ENCODE data around the gene MEF2C.

MEF2C gene

DNA sequence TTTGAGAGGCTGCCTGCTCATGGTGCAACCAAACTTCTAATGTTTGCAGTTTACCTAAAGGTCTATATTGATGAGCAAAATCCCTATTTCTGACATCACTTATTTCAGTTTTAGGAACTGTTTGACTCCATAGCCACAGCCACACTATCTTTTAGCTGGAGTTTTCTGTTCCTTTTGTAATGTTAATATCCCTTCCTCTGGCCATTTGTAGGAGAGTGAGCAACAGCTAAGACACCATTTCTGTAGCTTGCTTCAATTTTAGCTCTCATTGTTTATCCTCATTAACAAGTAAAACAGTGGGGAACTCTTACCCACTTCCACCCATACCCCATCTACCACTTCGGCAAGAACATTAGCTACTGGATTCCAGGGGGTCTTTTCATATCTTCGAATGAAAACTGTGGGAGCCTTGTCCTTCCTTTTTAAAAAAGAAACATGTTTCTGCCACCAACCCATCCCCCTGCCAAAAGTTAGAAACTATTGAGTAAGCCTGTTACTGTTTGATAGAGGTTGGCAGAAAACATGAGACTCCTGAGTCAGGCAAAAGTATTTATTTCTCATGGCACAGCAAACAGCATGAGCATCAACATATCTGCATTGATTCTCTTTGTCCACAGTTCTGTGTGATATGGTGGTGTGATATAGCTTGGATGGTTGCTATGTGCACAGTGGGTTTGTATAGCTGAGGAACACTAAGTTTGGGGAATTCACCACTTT lies 174.1 kb downstream of the MEF2C start:
- DNase-seq = no peak

GRCh38 chr5:88708021-88708420 lies 175.0 kb downstream of the MEF2C start:
- no peak for DNase-seq

GRCh38 chr5:88707216-88707965 lies 175.6 kb downstream of the MEF2C start:
- peak; percentile 69 for DNase-seq

- DNase-seq = no peak
These were observed 180.7 kb downstream of the MEF2C start for GRCh38 chr5:88702332-88702731.

- DNase-seq = no peak
These were observed 182.9 kb downstream of the MEF2C start for GRCh38 chr5:88700121-88700520.

DNA sequence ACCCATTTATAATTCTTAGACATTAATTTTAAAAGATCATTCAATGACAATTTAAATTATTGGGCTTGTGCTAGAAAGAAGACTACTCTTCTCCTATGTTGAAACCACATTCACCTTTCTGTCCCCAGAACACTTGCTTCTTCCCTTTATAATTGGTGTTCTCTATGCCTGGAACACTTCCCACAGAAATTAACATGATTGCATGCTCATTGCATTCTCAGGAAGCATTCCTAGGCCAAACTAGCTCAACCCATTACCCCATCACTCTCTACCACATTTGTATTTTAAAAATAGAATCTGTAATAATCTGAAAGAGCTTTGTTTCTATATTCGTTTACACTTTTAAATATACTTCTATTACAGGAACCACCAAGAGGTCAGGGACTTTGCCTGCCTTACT lies 184.7 kb downstream of the MEF2C start:
- DNase-seq = no peak

DNA sequence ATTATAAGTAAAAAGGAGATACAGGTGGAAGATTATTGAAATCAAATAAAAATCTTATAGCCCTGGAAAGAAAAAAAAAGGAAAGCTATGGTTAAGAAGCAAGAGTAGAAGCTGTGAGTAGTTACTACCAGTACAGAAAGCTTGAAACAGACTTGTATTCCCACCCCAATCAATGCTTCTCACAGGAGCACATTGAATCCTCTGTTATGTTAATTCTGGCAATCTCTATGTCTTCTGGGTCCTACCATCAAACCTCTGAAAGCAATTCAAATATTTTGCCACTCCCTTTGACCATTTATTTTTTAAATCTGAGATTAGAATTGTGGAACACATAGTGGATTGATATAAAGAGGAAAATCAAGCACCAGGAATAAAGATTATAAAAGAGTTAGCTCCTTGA lies 186.5 kb downstream of the MEF2C start:
- no peak for DNase-seq

DNA sequence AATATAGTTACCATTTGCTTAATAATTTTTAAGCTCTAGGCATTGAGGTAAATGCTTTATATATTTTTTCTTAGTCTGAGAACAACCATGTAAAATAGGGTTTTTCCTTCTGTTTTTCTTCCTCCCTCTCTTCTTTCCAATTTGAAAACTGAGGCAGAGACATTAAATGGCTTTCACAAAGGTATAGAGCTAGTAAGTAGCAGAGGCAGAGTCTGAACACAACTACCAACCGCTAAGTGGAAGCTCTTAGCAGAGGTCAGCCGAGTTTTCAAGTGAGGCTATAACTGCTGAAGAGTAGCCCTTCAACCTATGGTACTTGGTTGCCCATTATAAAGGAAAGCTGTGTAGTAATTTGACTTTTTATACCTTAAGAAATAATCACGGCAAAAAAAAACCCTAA lies 187.1 kb downstream of the MEF2C start:
- no peak for DNase-seq

- no peak for DNase-seq
These were observed 187.8 kb downstream of the MEF2C start for GRCh38 chr5:88695232-88695631.

DNA sequence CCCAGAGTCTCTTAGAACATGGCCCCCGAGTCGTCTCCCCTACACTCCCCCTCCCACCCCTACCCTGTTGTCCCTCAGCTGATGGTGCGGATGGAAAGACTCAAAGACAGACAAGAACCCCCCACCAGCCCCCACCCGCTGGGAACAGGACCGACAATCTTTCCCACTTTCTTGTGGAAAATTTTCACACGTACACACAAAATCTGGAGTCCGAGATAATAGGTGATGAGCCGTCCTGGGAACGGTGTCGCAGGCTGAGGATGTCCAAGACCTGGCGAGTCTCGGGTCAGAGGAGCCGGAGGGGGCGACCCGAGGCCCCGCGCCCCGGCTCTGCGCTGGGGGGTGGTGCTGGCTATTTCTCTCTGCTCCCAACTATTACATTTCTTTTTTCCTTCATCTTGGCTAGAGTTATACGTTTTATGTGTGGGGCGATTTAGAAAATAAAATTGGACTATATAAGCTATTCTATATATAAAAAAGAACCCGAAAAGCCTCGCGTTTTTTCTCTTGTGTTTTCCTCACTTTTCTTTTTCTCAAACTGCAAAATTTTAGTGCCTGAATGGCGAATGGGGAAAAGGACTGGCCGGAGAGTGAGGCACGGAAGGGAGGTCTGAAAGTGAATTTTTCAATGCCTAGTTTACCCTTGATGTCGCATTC lies 188.8 kb downstream of the MEF2C start:
- no peak for DNase-seq

DNA sequence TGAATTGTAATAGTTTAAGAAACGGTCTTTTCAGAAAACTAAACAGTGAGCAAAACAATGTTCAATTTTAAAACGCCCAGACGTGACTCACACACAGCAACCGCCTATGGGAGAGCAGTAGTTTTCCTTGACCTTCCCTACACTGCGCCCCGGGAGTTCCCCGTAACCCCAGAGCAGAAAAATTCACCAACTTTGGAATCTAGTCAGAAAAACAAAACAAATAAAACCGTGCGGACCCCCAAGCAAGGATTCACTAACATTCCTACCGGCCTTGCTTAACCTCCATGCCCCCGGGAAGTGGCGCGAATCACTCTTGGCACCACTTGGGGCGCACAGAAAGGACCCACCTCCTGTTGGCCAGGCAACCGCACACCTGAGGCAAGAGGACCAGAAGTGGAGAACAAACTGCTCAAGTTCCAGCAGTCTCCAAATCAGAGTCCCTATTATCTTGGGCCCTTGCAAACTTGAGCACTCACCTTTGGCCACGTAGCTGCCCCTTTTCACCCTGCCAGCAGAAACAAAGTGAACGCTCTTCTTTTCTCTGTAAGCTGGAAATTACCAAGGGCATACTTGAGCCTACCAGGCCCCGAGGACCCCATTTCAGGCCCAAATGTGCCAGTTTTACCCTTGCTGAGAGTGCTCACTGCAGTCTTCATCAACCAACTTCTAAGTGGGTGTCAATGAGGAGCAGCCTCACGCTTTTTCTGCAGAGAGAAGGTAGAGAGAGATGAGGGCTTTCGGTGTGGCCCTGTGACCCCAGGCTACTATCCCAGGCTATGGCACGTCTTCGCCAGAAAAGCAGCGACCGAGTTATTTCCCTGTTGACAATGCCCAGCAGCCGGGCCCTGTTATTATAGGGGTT lies 189.7 kb downstream of the MEF2C start:
- no peak for DNase-seq

- peak; percentile 57 for DNase-seq
These were observed 190.8 kb downstream of the MEF2C start for GRCh38 chr5:88691945-88692868.

GRCh38 chr5:88691230-88691582 lies 191.8 kb downstream of the MEF2C start:
- no peak for DNase-seq

DNA sequence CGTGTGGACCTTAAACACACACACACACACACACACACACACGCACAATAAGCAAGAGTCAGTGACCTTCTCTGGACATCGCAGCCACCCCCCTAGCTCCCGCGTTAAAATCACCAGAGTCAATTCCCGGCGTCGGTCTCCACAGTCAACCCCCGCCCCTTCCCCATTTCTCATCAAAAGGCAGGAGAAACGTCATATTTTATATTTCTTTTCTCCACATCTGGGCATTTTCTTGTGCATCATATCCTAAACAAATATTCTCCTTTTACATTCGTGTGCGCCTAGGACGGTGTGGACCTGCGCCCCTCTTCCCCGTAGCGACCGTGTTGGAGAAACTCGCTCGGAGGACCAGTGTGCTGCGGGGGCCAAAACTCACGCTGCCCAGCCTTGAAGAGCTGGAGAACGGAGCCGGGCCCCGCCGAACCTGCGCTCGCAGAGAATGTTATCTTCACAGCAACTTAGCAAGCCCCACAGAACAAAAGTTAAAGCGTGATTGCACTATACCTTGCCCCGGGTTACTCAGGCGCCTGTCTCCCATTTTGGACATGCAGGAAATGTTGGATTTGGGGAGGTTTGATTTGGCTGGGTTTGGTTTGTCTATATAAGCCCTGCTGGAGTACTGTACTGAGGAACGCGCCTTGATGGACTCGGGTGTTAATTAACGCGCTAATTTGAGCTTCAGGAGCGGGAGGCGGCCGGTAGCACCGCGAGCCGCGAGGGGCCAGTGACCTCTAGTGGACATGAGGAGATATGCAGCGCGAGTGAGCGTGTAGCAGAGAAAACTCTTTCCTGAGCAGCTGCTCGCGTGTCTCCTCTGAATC lies 192.4 kb downstream of the MEF2C start:
- DNase-seq = peak; percentile 78

- no peak for DNase-seq
These were observed 193.1 kb downstream of the MEF2C start for GRCh38 chr5:88689668-88690408.

GRCh38 chr5:88688984-88689667 lies 193.9 kb downstream of the MEF2C start:
- no peak for DNase-seq

DNA sequence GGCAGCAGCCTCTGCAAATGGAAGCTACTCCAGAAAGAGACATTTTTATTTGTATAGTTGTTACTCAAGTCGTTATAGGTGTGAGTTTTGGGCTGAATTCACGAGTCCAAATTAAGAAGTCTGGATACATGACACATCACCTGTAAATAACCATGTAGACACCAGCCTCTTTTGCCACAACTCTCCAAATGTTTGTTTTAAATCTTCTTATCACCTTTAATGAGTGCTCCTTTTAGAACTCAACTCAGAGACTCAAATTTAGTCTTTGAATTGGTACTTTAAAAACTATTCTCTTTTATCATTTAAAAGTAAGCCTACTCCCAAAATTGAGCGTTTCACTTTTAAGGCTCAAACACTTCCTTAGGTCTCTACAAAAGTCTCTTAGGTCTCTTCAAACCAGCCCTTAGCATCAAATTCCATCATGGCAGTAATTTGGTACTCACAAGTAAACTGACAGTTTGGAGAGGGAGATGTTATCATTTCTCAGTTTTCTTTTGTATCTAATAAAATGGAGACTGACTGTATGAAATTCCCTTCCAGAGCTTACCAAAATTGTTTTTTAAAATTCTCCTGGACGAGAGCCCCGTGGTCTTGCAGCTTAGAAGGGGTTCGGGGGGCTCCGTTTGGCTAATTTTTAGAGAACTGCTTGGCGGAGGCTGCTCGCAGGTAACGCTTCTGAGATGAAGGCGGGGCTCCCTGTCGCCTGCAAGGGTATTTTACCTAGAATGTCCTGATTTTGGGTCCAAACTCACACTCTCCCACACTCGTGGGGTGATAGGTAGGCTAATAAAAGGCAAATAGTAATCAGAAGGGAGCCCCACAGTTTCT lies 194.6 kb downstream of the MEF2C start:
- no peak for DNase-seq

GRCh38 chr5:88687373-88687911 lies 195.5 kb downstream of the MEF2C start:
- no peak for DNase-seq

All from islet precursor cell (in vitro differentiated cells).